Astrocyte of the spinal cord (primary cell): Measurements from ENCODE around the gene SEMA7A.
A peak's percentile ranks its signal among the peaks of the same experiment; 100 is the strongest.

Experiments
- DNase-seq: peaks from one replicate; pipeline ENCODE4 v3.0.0; 2011; ENCODE audit warnings: low read depth, low spot score
- H3K4me3 ChIP-seq: 2 replicates; pipeline ENCODE4 v1.5.1; 2011; ENCODE audit warnings: low read depth, mild to moderate bottlenecking, low read length, moderate library complexity
- CTCF ChIP-seq: IDR thresholded peaks from 2 replicates; pipeline ENCODE4 v1.5.1; 2012; ENCODE audit warnings: low read depth, mild to moderate bottlenecking, low read length, inconsistent platforms
- in situ Hi-C: cut with HindIII; loops from 2 replicates; pipeline ENCODE4 v1.10.0; 2017; ENCODE audit warnings: low sequenced_read_pairs

Gene SEMA7A

GRCh38 chr15:74423431-74424257 is 10.1 kb downstream of the SEMA7A start:
- no peak for TF ChIP-seq CTCF
- in situ Hi-C loops, result no loop called here
- H3K4me3 ChIP-seq, result no peak overlapping the region
- no peak for DNase-seq

DNA sequence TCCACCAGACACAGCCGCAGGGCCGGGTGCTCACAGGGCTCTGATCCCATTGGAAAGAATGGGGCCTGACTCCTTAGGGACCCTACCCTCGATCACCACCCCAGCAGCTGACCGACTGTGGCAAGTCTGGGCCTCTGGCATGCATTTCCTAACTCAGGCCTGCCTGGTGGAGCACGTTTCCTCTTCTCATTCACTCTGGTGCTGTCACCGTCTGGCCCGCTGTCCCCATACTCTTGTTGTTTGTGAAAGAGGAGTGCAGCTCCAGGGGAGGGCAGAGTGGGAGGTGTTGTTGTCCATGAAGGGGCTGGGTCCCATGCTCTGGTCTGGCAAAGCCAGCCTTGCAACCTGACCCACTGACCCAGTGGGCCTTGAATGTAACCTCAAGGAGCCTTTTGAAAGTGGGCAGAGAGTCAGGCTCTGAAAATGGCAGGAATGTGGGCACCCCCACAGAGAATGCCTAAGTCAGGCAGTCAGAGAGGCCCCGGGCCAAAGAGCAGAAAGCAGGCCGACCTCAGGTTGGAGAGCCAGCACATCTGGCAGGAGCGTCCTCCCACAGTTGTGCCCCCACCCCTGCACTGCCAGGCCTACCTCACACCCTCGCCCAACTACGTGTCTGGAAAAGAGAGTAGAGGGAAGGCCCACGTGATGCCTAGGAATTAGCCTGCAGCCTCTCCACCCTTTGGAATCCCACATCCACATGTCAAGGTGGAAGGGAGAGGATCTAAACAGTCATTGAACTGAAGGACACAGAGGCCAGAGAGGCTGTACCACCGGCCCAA is 10.9 kb downstream of the SEMA7A start:
- peak; percentile 58 for DNase-seq
- in situ Hi-C loops, result no loop called here
- TF ChIP-seq CTCF, result no peak
- no peak overlapping the region for H3K4me3 ChIP-seq

DNA sequence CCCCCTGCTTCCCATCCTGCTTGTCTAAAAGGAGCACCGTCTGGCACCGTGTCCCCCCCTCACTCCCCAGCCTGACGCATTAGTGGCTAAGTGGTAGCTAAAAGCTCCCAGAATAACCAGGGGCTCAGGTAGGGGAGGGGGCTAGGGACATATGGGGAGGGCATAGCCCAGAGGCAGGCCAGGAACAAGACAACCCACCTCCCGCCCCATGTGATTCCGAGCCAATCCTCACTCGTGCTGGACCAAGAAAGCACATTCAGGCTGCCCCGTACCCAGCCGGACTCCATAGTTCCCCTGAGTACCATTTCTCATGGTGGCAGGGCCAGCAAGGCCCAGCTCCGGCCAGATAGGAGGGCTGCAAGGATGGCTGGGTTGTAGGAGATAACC is 11.5 kb downstream of the SEMA7A start:
- in situ Hi-C loops, result no loop called here
- TF ChIP-seq CTCF, result no peak
- H3K4me3 ChIP-seq, result no peak overlapping the region
- no peak for DNase-seq

GRCh38 chr15:74421302-74422245 is 12.2 kb downstream of the SEMA7A start:
- no peak overlapping the region for H3K4me3 ChIP-seq
- in situ Hi-C loops, result no loop called here

GRCh38 chr15:74420193-74420905 is 13.4 kb downstream of the SEMA7A start:
- DNase-seq, result no peak

More at GRCh38 chr15:74421302-74422245, 12.2 kb downstream of the SEMA7A start:
- no peak for TF ChIP-seq CTCF
- no peak for DNase-seq

More at GRCh38 chr15:74420193-74420905, 13.4 kb downstream of the SEMA7A start:
- in situ Hi-C loops, result no loop called here
- no peak overlapping the region for H3K4me3 ChIP-seq
- no peak for TF ChIP-seq CTCF
